Lower leg skin (tissue), 4 donors: ENCODE data around the gene PALLD. TPM values are rescaled to one million over a fixed set of nuclear protein-coding genes. Genes with fewer than 3 reads are reported as not detected.
"Not testable (repeated sequence)": the region's sequence is repeated elsewhere in the genome, so short reads cannot be mapped to it uniquely, and the experiment has no call there.

Source experiments
- DNase-seq, 2 donors: peaks; one replicate each; pipeline ENCODE4 v3.0.0-alpha.2; 2019; ENCODE audit warnings: low spot score in 2 of 2
- H3K4me3 ChIP-seq: fragments of 200-600 bp; sonication (generic); 2 replicates; pipeline ENCODE4 v1.5.1; 2017; ENCODE audit warnings: mild to moderate bottlenecking, low read depth; ENCODE audit not compliant: poor library complexity, severe bottlenecking
- POLR2A ChIP-seq, 2 donors: fragments of 450-650 bp; IDR thresholded peaks; one replicate each; pipeline ENCODE4 v1.6.1; 2016 to 2017; ENCODE audit warnings: antibody characterized with exemption in 2 of 2, mild to moderate bottlenecking in 1 of 2, moderate library complexity in 1 of 2
- WGBS, 2 donors: methylation state at CpG; one replicate each; pipeline ENCODE4 v1.1.5; 2018; 5-methylcytosine and 5-hydroxymethylcytosine counted together
- intact Hi-C: fragments of 100-400 bp; cut with DNase I; formaldehyde crosslinking; loops from one replicate; pipeline ENCODE4 v1.15.0; 2023; ENCODE audit warnings: low total_unique reads
- total RNA-seq, 4 donors: library from RNA; depleted of rRNA; stranded (reverse); fragments of >200 nt; gene quantifications; one replicate each; pipeline ENCODE4 v1.1.0, GENCODE V29; 2016
- TF ChIP-seq, protein P1 (sequence below), 3 donors: fragments of 450-650 bp; IDR thresholded peaks; one replicate each; pipeline ENCODE4 v1.5.1; 2016; ENCODE audit warnings: antibody characterized with exemption in 3 of 3, mild to moderate bottlenecking in 3 of 3, moderate library complexity in 2 of 3

The PALLD gene
- 100 to 1,000 TPM in 1 of 4 donors, 10 to 100 TPM in 3; 46.1 to 103 (median 77.6) TPM for total RNA-seq

- DNase-seq, result no peak
- H3K4me3 ChIP-seq, result no peak within 1 kb of the TSS
- 53 to 64% methylated on average over 5 of the region's 5 CpGs for WGBS, 2 donors
- intact Hi-C loops, result no loop called here
- TF ChIP-seq, protein P1, sequence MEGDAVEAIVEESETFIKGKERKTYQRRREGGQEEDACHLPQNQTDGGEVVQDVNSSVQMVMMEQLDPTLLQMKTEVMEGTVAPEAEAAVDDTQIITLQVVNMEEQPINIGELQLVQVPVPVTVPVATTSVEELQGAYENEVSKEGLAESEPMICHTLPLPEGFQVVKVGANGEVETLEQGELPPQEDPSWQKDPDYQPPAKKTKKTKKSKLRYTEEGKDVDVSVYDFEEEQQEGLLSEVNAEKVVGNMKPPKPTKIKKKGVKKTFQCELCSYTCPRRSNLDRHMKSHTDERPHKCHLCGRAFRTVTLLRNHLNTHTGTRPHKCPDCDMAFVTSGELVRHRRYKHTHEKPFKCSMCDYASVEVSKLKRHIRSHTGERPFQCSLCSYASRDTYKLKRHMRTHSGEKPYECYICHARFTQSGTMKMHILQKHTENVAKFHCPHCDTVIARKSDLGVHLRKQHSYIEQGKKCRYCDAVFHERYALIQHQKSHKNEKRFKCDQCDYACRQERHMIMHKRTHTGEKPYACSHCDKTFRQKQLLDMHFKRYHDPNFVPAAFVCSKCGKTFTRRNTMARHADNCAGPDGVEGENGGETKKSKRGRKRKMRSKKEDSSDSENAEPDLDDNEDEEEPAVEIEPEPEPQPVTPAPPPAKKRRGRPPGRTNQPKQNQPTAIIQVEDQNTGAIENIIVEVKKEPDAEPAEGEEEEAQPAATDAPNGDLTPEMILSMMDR (IDR thresholded peaks at IDR 0.05), result no peak
Observed at GRCh38 chr4:168496834-168497233, at the start of gene PALLD. PALLD (plus strand) TSS chr4:168497052.

GRCh38 chr4:168449063-168449462, 47.8 kb upstream of the PALLD start:
- intact Hi-C loops, H3K4me3 ChIP-seq, DNase-seq: not testable (repeated sequence)
- WGBS, 2 donors, result 99 to 100% methylated on average over 3 of the region's 3 CpGs

GRCh38 chr4:168449719-168450452, 47.0 kb upstream of the PALLD start:
- H3K4me3 ChIP-seq, result no peak overlapping the region
- intact Hi-C loops, result no loop called here
- TF ChIP-seq, protein P1 (IDR thresholded peaks at IDR 0.05), result no peak
- TF ChIP-seq POLR2A (IDR thresholded peaks at IDR 0.05), result no peak
- peak; percentile 62 to 86 for DNase-seq
- WGBS, 2 donors, result 60 to 68% methylated on average over 5 of the region's 5 CpGs

- no peak for DNase-seq
- 76 to 84% methylated on average over 2 of the region's 2 CpGs for WGBS, 2 donors
- intact Hi-C loops, result no loop called here
- TF ChIP-seq, protein P1 (IDR thresholded peaks at IDR 0.05), result no peak
- TF ChIP-seq POLR2A (IDR thresholded peaks at IDR 0.05), result no peak
- no peak overlapping the region for H3K4me3 ChIP-seq
Observed at GRCh38 chr4:168451331-168451730, 45.5 kb upstream of the PALLD start.

DNA sequence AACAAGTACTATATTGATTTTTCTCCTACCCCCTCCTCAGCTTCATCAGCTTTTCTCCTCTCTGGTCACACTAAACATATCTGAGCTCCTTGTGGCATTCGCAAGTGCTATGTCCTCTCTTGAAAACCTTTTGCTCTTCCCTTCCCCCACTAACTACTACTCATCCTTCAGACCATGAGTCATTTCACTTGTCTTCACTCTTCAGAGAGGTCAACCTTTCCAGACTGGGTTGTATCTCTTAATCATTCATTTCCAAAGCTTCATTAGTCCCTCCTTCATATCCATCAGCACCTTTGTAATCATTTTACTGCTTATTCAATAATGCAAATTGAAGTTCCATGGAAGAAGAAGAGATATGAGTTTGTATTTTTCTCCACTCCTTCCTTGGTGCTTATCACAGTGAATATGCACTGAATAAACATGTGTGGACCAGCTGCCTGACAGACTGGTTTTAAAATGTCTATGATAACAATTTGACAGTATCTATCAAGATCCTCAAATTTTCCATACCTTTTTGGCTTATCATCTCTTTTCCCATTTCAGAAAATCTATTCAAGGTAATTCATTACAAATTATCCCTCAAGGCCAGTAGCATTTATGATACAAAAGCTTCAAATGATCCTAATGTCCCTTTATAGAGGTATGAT, 45.0 kb upstream of the PALLD start:
- no peak for DNase-seq
- WGBS, 2 donors, result 71 to 76% methylated on average over 1 of the region's 1 CpG
- TF ChIP-seq, protein P1 (IDR thresholded peaks at IDR 0.05), result no peak
- intact Hi-C loops, result no loop called here
- no peak overlapping the region for H3K4me3 ChIP-seq

GRCh38 chr4:168453146-168453545, 43.7 kb upstream of the PALLD start:
- WGBS, 2 donors, result 78 to 90% methylated on average over 5 of the region's 5 CpGs
- intact Hi-C loops, result no loop called here
- no peak for DNase-seq
- TF ChIP-seq, protein P1 (IDR thresholded peaks at IDR 0.05), result no peak
- no peak for TF ChIP-seq POLR2A (IDR thresholded peaks at IDR 0.05)
- H3K4me3 ChIP-seq, result no peak overlapping the region

DNA sequence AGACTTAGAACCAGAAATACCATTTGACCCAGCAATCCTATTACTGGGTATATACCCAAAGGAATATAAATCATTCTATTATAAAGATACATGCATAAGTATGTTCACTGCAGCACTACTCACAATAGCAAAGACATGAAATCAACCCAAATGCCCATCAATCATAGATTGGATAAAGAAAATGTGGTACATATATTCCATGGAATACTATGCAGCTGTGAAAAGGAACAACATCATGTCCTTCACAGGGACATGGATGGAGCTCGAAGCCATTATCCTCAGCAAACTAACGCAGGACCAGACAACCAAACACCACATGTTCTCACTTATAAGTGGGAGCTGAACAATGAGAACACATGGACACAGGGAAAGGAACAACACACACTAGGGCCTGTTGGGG, 38.6 kb upstream of the PALLD start:
- WGBS, 2 donors, result 94 to 98% methylated on average over 2 of the region's 2 CpGs
- H3K4me3 ChIP-seq, intact Hi-C loops, DNase-seq: not testable (repeated sequence)
